Activated naive CD8-positive, alpha-beta T cell treated with anti-CD3 and anti-CD28 coated beads, Interleukin-2, amount 50 U/mL, for 24 hours (primary cell): ENCODE measurements around the gene TMEM150C.

Experiments used
- ATAC-seq: fragments of 150-1000 bp; cut with Tn5 transposase; one replicate; pipeline ENCODE4 v1.10.0; 2021
- DNase-seq: peaks from one replicate; pipeline ENCODE4 v3.0.0; 2021
- H3K27ac Mint-ChIP-seq: one replicate; pipeline ENCODE4 v1.8.0; 2021; ENCODE audit warnings: mild to moderate bottlenecking, mixed read lengths
- H3K27me3 Mint-ChIP-seq: one replicate; pipeline ENCODE4 v1.8.0; 2021; ENCODE audit warnings: mixed read lengths
- H3K36me3 Mint-ChIP-seq: one replicate; pipeline ENCODE4 v1.8.0; 2021; ENCODE audit warnings: low read depth, mixed read lengths
- H3K4me1 Mint-ChIP-seq: one replicate; pipeline ENCODE4 v1.8.0; 2021; ENCODE audit warnings: mixed read lengths
- H3K4me3 Mint-ChIP-seq: one replicate; pipeline ENCODE4 v1.8.0; 2021; ENCODE audit warnings: mild to moderate bottlenecking, moderate library complexity, mixed read lengths
- H3K9me3 Mint-ChIP-seq: one replicate; pipeline ENCODE4 v1.8.0; 2021; ENCODE audit warnings: mixed read lengths

Gene TMEM150C

GRCh38 chr4:82515705-82516104, 46.1 kb downstream of the TMEM150C start:
- Mint-ChIP-seq H3K4me1 (no peaks in the 10 kb centered on the region), H3K9me3 (no peaks in the 10 kb centered on the region), H3K27ac (no peak overlapping the region), H3K36me3 (no peaks in the 10 kb centered on the region), H3K4me3 (no peak overlapping the region), H3K27me3 (peaks cover 9% of the 10 kb centered on the region)
- no peak for ATAC-seq
- DNase-seq, result no peak

GRCh38 chr4:82513382-82513781, 48.4 kb downstream of the TMEM150C start:
- H3K27me3 Mint-ChIP-seq, result peaks cover 13% of the 10 kb centered on the region

GRCh38 chr4:82510216-82510615, 51.6 kb downstream of the TMEM150C start:
- no peak for DNase-seq
- no peaks in the 10 kb centered on the region for H3K36me3 Mint-ChIP-seq
- ATAC-seq, result no peak
- H3K4me3 Mint-ChIP-seq, result no peak overlapping the region
- peaks cover 11% of the 10 kb centered on the region for H3K27me3 Mint-ChIP-seq
- H3K4me1 Mint-ChIP-seq, result no peaks in the 10 kb centered on the region
- no peak overlapping the region for H3K27ac Mint-ChIP-seq
- H3K9me3 Mint-ChIP-seq, result no peaks in the 10 kb centered on the region

More at GRCh38 chr4:82513382-82513781, 48.4 kb downstream of the TMEM150C start:
- ATAC-seq, result no peak
- Mint-ChIP-seq H3K36me3 (no peaks in the 10 kb centered on the region), H3K4me3 (no peak overlapping the region), H3K9me3 (no peaks in the 10 kb centered on the region), H3K27ac (no peak overlapping the region), H3K4me1 (no peaks in the 10 kb centered on the region)
- no peak for DNase-seq

- H3K27ac Mint-ChIP-seq, result no peak overlapping the region
- DNase-seq (no peak), ATAC-seq (no peak)
- peaks cover 11% of the 10 kb centered on the region for H3K27me3 Mint-ChIP-seq
- H3K36me3 Mint-ChIP-seq, result no peaks in the 10 kb centered on the region
- no peaks in the 10 kb centered on the region for H3K9me3 Mint-ChIP-seq
- H3K4me1 Mint-ChIP-seq, result no peaks in the 10 kb centered on the region
- H3K4me3 Mint-ChIP-seq, result no peak overlapping the region
Observed at GRCh38 chr4:82508806-82509428, 52.9 kb downstream of the TMEM150C start.

GRCh38 chr4:82508011-82508410, 53.8 kb downstream of the TMEM150C start:
- no peak for ATAC-seq
- no peak for DNase-seq
- H3K9me3 Mint-ChIP-seq, result no peaks in the 10 kb centered on the region
- H3K27me3 Mint-ChIP-seq, result peaks cover 8% of the 10 kb centered on the region
- H3K36me3 Mint-ChIP-seq, result no peaks in the 10 kb centered on the region
- H3K4me3 Mint-ChIP-seq, result no peak overlapping the region
- H3K4me1 Mint-ChIP-seq, result no peaks in the 10 kb centered on the region
- no peak overlapping the region for H3K27ac Mint-ChIP-seq

GRCh38 chr4:82501154-82501442, 60.7 kb downstream of the TMEM150C start:
- no peaks in the 10 kb centered on the region for H3K9me3 Mint-ChIP-seq
- H3K36me3 Mint-ChIP-seq, result no peaks in the 10 kb centered on the region
- H3K4me1 Mint-ChIP-seq, result no peaks in the 10 kb centered on the region
- no peak overlapping the region for H3K4me3 Mint-ChIP-seq
- H3K27me3 Mint-ChIP-seq, result no peaks in the 10 kb centered on the region
- H3K27ac Mint-ChIP-seq, result no peak overlapping the region
- DNase-seq (no peak), ATAC-seq (no peak)

GRCh38 chr4:82500435-82501153, 61.2 kb downstream of the TMEM150C start:
- H3K27ac Mint-ChIP-seq, result no peak overlapping the region
- DNase-seq (no peak), ATAC-seq (no peak)
- H3K4me3 Mint-ChIP-seq, result no peak overlapping the region
- H3K27me3 Mint-ChIP-seq, result no peaks in the 10 kb centered on the region
- H3K36me3 Mint-ChIP-seq, result no peaks in the 10 kb centered on the region
- H3K9me3 Mint-ChIP-seq, result no peaks in the 10 kb centered on the region
- no peaks in the 10 kb centered on the region for H3K4me1 Mint-ChIP-seq

GRCh38 chr4:82499738-82500434, 61.9 kb downstream of the TMEM150C start:
- H3K27ac Mint-ChIP-seq, result no peak overlapping the region
- H3K36me3 Mint-ChIP-seq, result no peaks in the 10 kb centered on the region
- no peaks in the 10 kb centered on the region for H3K9me3 Mint-ChIP-seq
- no peak for ATAC-seq
- DNase-seq, result no peak
- H3K27me3 Mint-ChIP-seq, result no peaks in the 10 kb centered on the region
- no peaks in the 10 kb centered on the region for H3K4me1 Mint-ChIP-seq
- H3K4me3 Mint-ChIP-seq, result no peak overlapping the region

- H3K36me3 Mint-ChIP-seq, result no peaks in the 10 kb centered on the region
- DNase-seq (no peak), ATAC-seq (no peak)
- no peak overlapping the region for H3K27ac Mint-ChIP-seq
- no peaks in the 10 kb centered on the region for H3K27me3 Mint-ChIP-seq
- H3K4me1 Mint-ChIP-seq, result no peaks in the 10 kb centered on the region
- no peak overlapping the region for H3K4me3 Mint-ChIP-seq
- no peaks in the 10 kb centered on the region for H3K9me3 Mint-ChIP-seq
Observed at GRCh38 chr4:82496349-82496748, 65.4 kb downstream of the TMEM150C start.

GRCh38 chr4:82495666-82496065, 66.1 kb downstream of the TMEM150C start:
- H3K4me1 Mint-ChIP-seq, result no peaks in the 10 kb centered on the region
- H3K27ac Mint-ChIP-seq, result no peak overlapping the region
- H3K9me3 Mint-ChIP-seq, result no peaks in the 10 kb centered on the region
- DNase-seq (no peak), ATAC-seq (no peak)
- H3K36me3 Mint-ChIP-seq, result no peaks in the 10 kb centered on the region
- H3K4me3 Mint-ChIP-seq, result no peak overlapping the region
- no peaks in the 10 kb centered on the region for H3K27me3 Mint-ChIP-seq

GRCh38 chr4:82493721-82494425, 67.9 kb downstream of the TMEM150C start:
- H3K27ac Mint-ChIP-seq, result no peak overlapping the region
- H3K9me3 Mint-ChIP-seq, result no peaks in the 10 kb centered on the region
- H3K4me1 Mint-ChIP-seq, result no peaks in the 10 kb centered on the region
- no peak for ATAC-seq
- no peak for DNase-seq
- no peaks in the 10 kb centered on the region for H3K36me3 Mint-ChIP-seq
- no peak overlapping the region for H3K4me3 Mint-ChIP-seq
- no peaks in the 10 kb centered on the region for H3K27me3 Mint-ChIP-seq

GRCh38 chr4:82491251-82491960, 70.4 kb downstream of the TMEM150C start:
- no peak overlapping the region for H3K27ac Mint-ChIP-seq
- no peak for ATAC-seq

GRCh38 chr4:82489987-82490386, 71.8 kb downstream of the TMEM150C start:
- no peaks in the 10 kb centered on the region for H3K9me3 Mint-ChIP-seq
- H3K4me1 Mint-ChIP-seq, result no peaks in the 10 kb centered on the region
- DNase-seq (no peak), ATAC-seq (no peak)
- H3K27ac Mint-ChIP-seq, result no peak overlapping the region
- no peaks in the 10 kb centered on the region for H3K36me3 Mint-ChIP-seq
- no peak overlapping the region for H3K4me3 Mint-ChIP-seq
- no peaks in the 10 kb centered on the region for H3K27me3 Mint-ChIP-seq

More at GRCh38 chr4:82491251-82491960, 70.4 kb downstream of the TMEM150C start:
- no peaks in the 10 kb centered on the region for H3K36me3 Mint-ChIP-seq
- no peak for DNase-seq
- no peaks in the 10 kb centered on the region for H3K4me1 Mint-ChIP-seq
- no peak overlapping the region for H3K4me3 Mint-ChIP-seq
- H3K9me3 Mint-ChIP-seq, result no peaks in the 10 kb centered on the region
- H3K27me3 Mint-ChIP-seq, result no peaks in the 10 kb centered on the region

- Mint-ChIP-seq H3K9me3 (no peaks in the 10 kb centered on the region), H3K27me3 (no peaks in the 10 kb centered on the region), H3K4me3 (no peak overlapping the region), H3K4me1 (no peaks in the 10 kb centered on the region), H3K36me3 (peaks cover 2% of the 10 kb centered on the region), H3K27ac (no peak overlapping the region)
- no peak for ATAC-seq
- no peak for DNase-seq
Observed at GRCh38 chr4:82489076-82489475, 72.7 kb downstream of the TMEM150C start.
